22Rv1 (cell line): ENCODE results near the gene CCDC57.

Experiments used
- H3K27ac ChIP-seq: fragments of 450-650 bp; 2 replicates; pipeline ENCODE4 v1.5.1; 2017
- CTCF ChIP-seq: fragments of 450-650 bp; IDR thresholded peaks from 2 replicates; pipeline ENCODE4 v1.5.1; 2017; ENCODE audit warnings: mild to moderate bottlenecking
- ZFX ChIP-seq: fragments of 450-650 bp; IDR thresholded peaks from 2 replicates; pipeline ENCODE4 v1.6.1; 2017; ENCODE audit warnings: antibody characterized with exemption, borderline replicate concordance

CCDC57 gene

GRCh38 chr17:82118815-82119380, 93.7 kb downstream of the CCDC57 start:
- H3K27ac ChIP-seq: no peak overlapping the region
- TF ChIP-seq ZFX (no peak), CTCF (no peak)

DNA sequence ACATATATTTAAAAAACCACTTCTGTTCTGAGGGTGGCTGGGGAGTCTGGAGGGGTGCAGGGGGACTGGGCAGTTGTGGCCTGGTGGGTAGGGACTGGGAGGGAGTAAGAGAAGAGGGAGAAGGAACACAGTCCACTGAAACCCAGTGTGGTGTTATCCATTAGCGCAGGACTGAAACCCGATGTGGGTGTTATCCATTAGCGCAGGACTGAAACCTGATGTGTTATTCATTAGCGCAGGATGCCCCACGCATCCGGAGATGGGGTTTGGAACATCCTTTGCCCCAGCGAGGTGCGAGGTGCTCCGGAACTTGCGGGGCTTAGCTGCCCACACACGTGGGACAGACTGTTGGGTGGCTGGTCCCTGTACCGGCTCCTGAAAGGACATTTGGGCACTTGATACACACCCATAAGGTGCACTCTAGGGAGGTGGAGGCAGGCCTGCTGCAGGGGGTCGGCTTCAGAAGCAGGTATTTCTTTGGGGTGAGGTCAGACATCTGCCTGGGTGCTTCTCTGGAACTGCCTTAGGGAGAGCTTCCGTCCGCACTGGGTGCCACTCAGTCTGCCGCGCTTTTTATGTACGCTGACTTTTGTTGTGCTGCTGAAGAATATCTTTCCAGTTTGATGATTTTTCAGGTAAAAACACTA, 94.4 kb downstream of the CCDC57 start:
- TF ChIP-seq CTCF: no peak
- H3K27ac ChIP-seq: no peak overlapping the region

- no peak overlapping the region for H3K27ac ChIP-seq
- TF ChIP-seq ZFX (no peak), CTCF (no peak)
Observed at GRCh38 chr17:82117139-82118090, 95.2 kb downstream of the CCDC57 start.

GRCh38 chr17:82116246-82116645, 96.4 kb downstream of the CCDC57 start:
- TF ChIP-seq ZFX: no peak
- no peak for TF ChIP-seq CTCF
- peak overlapping the region; percentile 97; the same call in 1 of the 2 replicates for H3K27ac ChIP-seq

DNA sequence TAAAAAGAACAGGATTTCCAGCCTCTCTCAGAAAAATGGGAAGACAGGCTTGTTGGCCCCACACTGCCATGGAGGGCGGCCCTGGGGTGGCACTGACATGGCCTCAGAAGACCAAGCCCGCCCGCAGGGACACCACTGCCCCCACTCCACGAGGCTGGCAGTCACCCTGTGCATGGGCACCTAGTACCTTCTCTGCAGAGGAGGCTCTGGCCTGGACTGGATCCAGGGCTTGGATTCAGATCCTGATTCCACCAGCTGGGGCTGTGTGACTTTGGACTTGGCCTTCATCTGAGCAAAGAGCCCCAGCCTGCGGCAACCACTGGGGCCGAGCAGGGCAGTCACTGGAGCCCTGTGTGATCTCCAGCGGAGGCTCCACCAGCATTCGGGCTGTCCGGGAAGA, 97.8 kb downstream of the CCDC57 start:
- no peak for TF ChIP-seq ZFX
- TF ChIP-seq CTCF: no peak
- peak overlapping the region; percentile 97 for H3K27ac ChIP-seq

- peak overlapping the region; percentile 97 for H3K27ac ChIP-seq
- TF ChIP-seq CTCF (no peak), ZFX (no peak)
Observed at GRCh38 chr17:82114447-82114846, 98.2 kb downstream of the CCDC57 start.

DNA sequence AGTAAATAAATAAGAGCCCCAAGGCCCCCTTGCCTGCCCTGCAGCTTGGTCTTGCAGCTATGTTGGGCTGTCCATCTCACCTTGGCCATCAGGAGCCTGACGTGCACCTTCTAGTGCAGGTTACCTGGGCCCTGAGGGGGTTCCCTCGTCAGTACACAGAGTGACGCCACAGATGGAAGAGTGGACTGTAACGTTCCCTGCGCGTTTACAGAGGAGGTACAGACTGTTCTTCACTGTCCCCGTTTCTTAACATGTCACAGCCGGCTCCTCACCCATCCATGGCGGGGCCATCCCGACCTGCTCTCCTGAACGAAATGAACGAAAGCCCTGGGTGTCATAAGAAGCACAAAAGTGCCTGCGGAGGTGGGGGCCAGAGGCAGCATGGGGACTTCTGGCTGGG, 98.7 kb downstream of the CCDC57 start:
- H3K27ac ChIP-seq: peak overlapping the region; percentile 97
- TF ChIP-seq CTCF: no peak
- no peak for TF ChIP-seq ZFX
